ENCODE data around the gene MTURN.

GRCh38 chr7:30155481-30155880 lies 20.7 kb downstream of the MTURN start:
- TF ChIP-seq CTCF (IDR thresholded peaks at IDR 0.05) (no peak), POLR2A (IDR thresholded peaks at IDR 0.05) (no peak)

Measured in right lobe of liver (tissue), 4 donors.